COLO829 (cell line): Measurements from ENCODE around the gene DPEP3.
"Not testable (repeated sequence)": the region's sequence is repeated elsewhere in the genome, so short reads cannot be mapped to it uniquely, and the experiment has no call there.

Experiments used
- DNase-seq: peaks from one replicate; pipeline ENCODE4 v3.0.0; 2012; ENCODE audit warnings: low spot score

DPEP3 gene

GRCh38 chr16:67979955-67980678 is at the start of gene DPEP3:
DPEP3 (minus strand) TSS chr16:67980499; CDS start chr16:67980380, 119 bp downstream.
- DNase-seq: no peak

GRCh38 chr16:68028996-68029395 is 48.7 kb upstream of the DPEP3 start:
- DNase-seq: no peak

- peak; percentile 74 for DNase-seq
These were observed 42.6 kb upstream of the DPEP3 start, which contains the start of the genes DDX28 and DUS2 for GRCh38 chr16:68022728-68023537. DDX28 (minus strand) TSS chr16:68023232; CDS start chr16:68023202, 30 bp downstream. DUS2 (plus strand) TSS chr16:68023284; CDS start chr16:68038024, 14,740 bp downstream.

GRCh38 chr16:68022278-68022727 is 42.0 kb upstream of the DPEP3 start:
- no peak for DNase-seq

- DNase-seq: no peak
These were observed 41.2 kb upstream of the DPEP3 start for GRCh38 chr16:68021490-68021889.

- DNase-seq: no peak
These were observed 38.9 kb upstream of the DPEP3 start for GRCh38 chr16:68019167-68019680.

GRCh38 chr16:68015681-68016080 is 35.4 kb upstream of the DPEP3 start, which contains the start of gene DPEP2NB:
DPEP2NB (minus strand) TSS chr16:68015911; CDS start chr16:68015770, 141 bp downstream.
- DNase-seq: no peak

- no peak for DNase-seq
These were observed 33.1 kb upstream of the DPEP3 start for GRCh38 chr16:68013440-68013839.

- DNase-seq: not testable (repeated sequence)
These were observed 29.6 kb upstream of the DPEP3 start for GRCh38 chr16:68009872-68010271.

- DNase-seq: no peak
These were observed 28.9 kb upstream of the DPEP3 start for GRCh38 chr16:68009157-68009735.

GRCh38 chr16:68005786-68006286 is 25.5 kb upstream of the DPEP3 start:
- no peak for DNase-seq

GRCh38 chr16:68005211-68005610 is 24.9 kb upstream of the DPEP3 start:
- no peak for DNase-seq

- DNase-seq: no peak
These were observed 22.7 kb upstream of the DPEP3 start for GRCh38 chr16:68003031-68003430.

- DNase-seq: no peak
These were observed 20.2 kb upstream of the DPEP3 start for GRCh38 chr16:68000450-68000849.

- DNase-seq: no peak
These were observed 19.7 kb upstream of the DPEP3 start for GRCh38 chr16:67999985-68000384.

GRCh38 chr16:67998779-67999688 is 18.7 kb upstream of the DPEP3 start, which contains the start of gene DPEP2:
DPEP2 (minus strand) TSS chr16:67999484; CDS start chr16:67993212, 6,272 bp downstream.
- not testable (repeated sequence) for DNase-seq

GRCh38 chr16:67998231-67998778 is 18.0 kb upstream of the DPEP3 start:
- not testable (repeated sequence) for DNase-seq

- no peak for DNase-seq
These were observed 16.4 kb upstream of the DPEP3 start for GRCh38 chr16:67996666-67997065.

GRCh38 chr16:67995423-67995822 is 15.1 kb upstream of the DPEP3 start:
- DNase-seq: no peak

- DNase-seq: not testable (repeated sequence)
These were observed 13.7 kb upstream of the DPEP3 start for GRCh38 chr16:67994040-67994408.
